K562 (cell line): Measurements from ENCODE around the gene CNIH3. TPM values are rescaled to one million over a fixed set of nuclear protein-coding genes. Genes with fewer than 3 reads are reported as not detected.

ENCODE experiments used
- ATAC-seq: fragments of 200-7000 bp; cut with Tn5 transposase; 3 replicates; pipeline ENCODE4 v1.9.1; 2020; ENCODE audit warnings: moderate library complexity
- BruUV-seq: library from RNA; stranded (reverse); fragments of 400-500 nt; replicated peaks from 2 replicates; lab custom pipeline; 2021; lab: Mats Ljungman, UMichigan
- CTCF ChIA-PET: fragments of 300-600 bp; formaldehyde crosslinking; extraction: SDS; loops from one replicate; lab custom pipeline; 2021; ENCODE audit warnings: low intra/inter-chr PET ratio; lab: Yijun Ruan, JAX
- POLR2A ChIA-PET: fragments of 300-600, 350-650 bp; sonication (Branson Sonifier 250); formaldehyde crosslinking; extraction: SDS; loops from one replicate; lab custom pipeline; 2021; ENCODE audit warnings: antibody characterized with exemption, inconsistent platforms; lab: Yijun Ruan, JAX
- DNase-seq, 4 experiments: peaks; one replicate each; pipeline versions ENCODE4 v3.0.0 to v3.0.0-alpha.2; 2011 to 2018; ENCODE audit warnings: low spot score in 3 of 4, mixed read lengths in 3 of 4; ENCODE audit errors: extremely low read depth in 1 of 4
- FAIRE-seq: peaks from 2 replicates; lab custom pipeline; 2011; peaks lifted over from hg19 to GRCh38; lab: Jason Lieb, UNC
- H2AFZ ChIP-seq: 2 replicates; pipeline ENCODE4 v1.6.0; 2011; ENCODE audit warnings: low read depth, low read length, control low read depth, inconsistent platforms
- H3K27ac ChIP-seq: fragments of 200-600 bp; 3 replicates; pipeline ENCODE4 v1.8.0; 2011; ENCODE audit warnings: low read depth, mild to moderate bottlenecking, control low read depth, inconsistent platforms, low read length, moderate library complexity, mixed read lengths; ENCODE audit errors: extremely low read depth
- H3K27me3 ChIP-seq, 2 experiments: fragments of 300-600 bp in 1 of 2; 2 replicates in 1 of 2; 3 replicates in 1 of 2; pipeline versions ENCODE4 v1.6.0 to v1.8.0; 2011; ENCODE audit warnings: inconsistent platforms in 2 of 2, low read length in 2 of 2, mild to moderate bottlenecking in 1 of 2, mixed read lengths in 1 of 2, moderate library complexity in 1 of 2; ENCODE audit not compliant: control insufficient read depth in 2 of 2, insufficient read depth in 2 of 2
- H3K36me3 ChIP-seq: fragments of 300-600 bp; 3 replicates; pipeline ENCODE4 v1.8.0; 2011; ENCODE audit warnings: mild to moderate bottlenecking, low read length, inconsistent platforms; ENCODE audit not compliant: control insufficient read depth, insufficient read depth
- H3K4me1 ChIP-seq, 2 experiments: fragments of 200-600 bp in 1 of 2; replicated peaks in 1 of 2; 2 replicates in 1 of 2; 3 replicates in 1 of 2; pipeline versions ENCODE4 v1.5.1 to v1.8.0; 2011; ENCODE audit warnings: inconsistent platforms in 2 of 2, low read length in 2 of 2, mild to moderate bottlenecking in 1 of 2, mixed read lengths in 1 of 2, moderate library complexity in 1 of 2; ENCODE audit not compliant: control insufficient read depth in 2 of 2, insufficient read depth in 2 of 2
- H3K4me2 ChIP-seq: 2 replicates; pipeline ENCODE4 v1.6.1; 2011; ENCODE audit warnings: low read length, control low read depth, inconsistent platforms, mixed read lengths; ENCODE audit not compliant: insufficient read depth
- H3K4me3 ChIP-seq: fragments of 200-600 bp; sonication (generic), shearing (Covaris generic); 2 replicates; pipeline ENCODE4 v1.5.1; 2016; ENCODE audit warnings: control low read depth, inconsistent platforms
- H3K79me2 ChIP-seq: fragments of 200-600 bp; 3 replicates; pipeline ENCODE4 v1.8.0; 2011; ENCODE audit warnings: low read length, inconsistent platforms; ENCODE audit not compliant: control insufficient read depth, insufficient read depth
- H3K9ac ChIP-seq, 2 experiments: 2 replicates each; pipeline versions ENCODE4 v1.6.0 to v1.6.1; 2011; ENCODE audit warnings: low read depth in 2 of 2, low read length in 2 of 2, control low read depth in 1 of 2, inconsistent platforms in 1 of 2, mild to moderate bottlenecking in 1 of 2, mixed read lengths in 1 of 2; ENCODE audit not compliant: insufficient read depth in 1 of 2
- H3K9me1 ChIP-seq: one replicate; pipeline ENCODE4 v1.6.0; 2011; ENCODE audit warnings: inconsistent platforms, mild to moderate bottlenecking, low read length, moderate library complexity; ENCODE audit not compliant: control insufficient read depth, insufficient read depth
- H3K9me3 ChIP-seq: replicated peaks from 2 replicates; pipeline ENCODE4 v1.5.1; 2011; ENCODE audit warnings: low read depth, low read length, inconsistent platforms; ENCODE audit not compliant: control insufficient read depth, insufficient read depth
- H4K20me1 ChIP-seq: replicated peaks from 2 replicates; pipeline ENCODE4 v1.6.1; 2011; ENCODE audit warnings: low read length, inconsistent platforms, mixed read lengths; ENCODE audit not compliant: control insufficient read depth, insufficient read depth
- BMI1 ChIP-seq: fragments of 150-350 bp; IDR thresholded peaks from 2 replicates; pipeline ENCODE4 v1.6.1; 2014; ENCODE audit warnings: low read length
- C11orf30 ChIP-seq: fragments of 450-650 bp; IDR thresholded peaks from 2 replicates; pipeline ENCODE4 v1.6.1; 2016; ENCODE audit warnings: low read depth, mild to moderate bottlenecking
- FOXA3 ChIP-seq, 2 experiments: fragments of 450-650 bp in 1 of 2; sonication (generic) in 1 of 2; formaldehyde crosslinking; IDR thresholded peaks in 1 of 2; conservative IDR thresholded peaks in 1 of 2; 2 replicates each; pipeline versions ENCODE4 v1.4.0 to v1.8.0; 2020 to 2022; ENCODE audit warnings: mild to moderate bottlenecking in 2 of 2, missing genetic modification reagents in 1 of 2
- MCM5 ChIP-seq: fragments of 450-650 bp; IDR thresholded peaks from 2 replicates; pipeline ENCODE4 v1.6.1; 2016; ENCODE audit warnings: low read depth
- SIN3B ChIP-seq: fragments of 450-650 bp; IDR thresholded peaks from 2 replicates; pipeline ENCODE4 v1.6.1; 2017; ENCODE audit warnings: low read depth, mild to moderate bottlenecking, moderate library complexity
- SMAD2 ChIP-seq: fragments of 150-350 bp; IDR thresholded peaks from 2 replicates; pipeline ENCODE4 v1.6.1; 2014; ENCODE audit warnings: low read depth, mild to moderate bottlenecking, low read length
- SMARCC2 ChIP-seq: fragments of 450-650 bp; IDR thresholded peaks from 2 replicates; pipeline ENCODE4 v1.6.1; 2017; ENCODE audit warnings: antibody characterized with exemption, moderate library complexity, mild to moderate bottlenecking, low read depth
- ZNF197 ChIP-seq: fragments of 200-800 bp; sonication (Bioruptor generic); IDR thresholded peaks from 2 replicates; pipeline ENCODE4 v1.6.1; 2016; ENCODE audit warnings: low read depth, missing genetic modification characterization, missing compliant biosample characterization
- ZNF699 ChIP-seq: fragments of 250-450 bp; sonication (Bioruptor Pico); IDR thresholded peaks from 2 replicates; pipeline ENCODE4 v1.8.0; 2021; ENCODE audit warnings: mild to moderate bottlenecking, moderate library complexity; ENCODE audit not compliant: insufficient replicate concordance
- WGBS: fragments of 100-300 bp; shearing (Covaris generic); methylation state at CpG from one replicate; pipeline ENCODE4 v1.1.6; 2016; ENCODE audit warnings: low coverage, mixed read lengths; ENCODE audit not compliant: insufficient coverage; ENCODE audit errors: missing lambda C conversion rate; 5-methylcytosine and 5-hydroxymethylcytosine counted together
- in situ Hi-C: fragments of 300-500 bp; cut with MboI; formaldehyde crosslinking; loops from 4 replicates; pipeline ENCODE4 v1.15.0; 2018; ENCODE audit warnings: inconsistent platforms, mixed read lengths
- intact Hi-C: fragments of 100-400 bp; cut with micrococcal nuclease; formaldehyde crosslinking; loops from 2 replicates; pipeline ENCODE4 v1.14.2; 2022
- polyA plus RNA-seq, 8 experiments: library from polyadenylated mRNA; depleted of rRNA in 4 of 8; stranded (reverse) in 5 of 8; unstranded in 3 of 8; fragments of >200 nt; fragmentation: Nextera tagmentation in 2 of 8; fragmentation: Illumina TruSeq in 1 of 8; extraction: Ambion mirVana in 2 of 8; extraction: Trizol in 1 of 8; gene quantifications; 2 replicates each; pipeline versions ENCODE4 v1.2.1 to v1.2.3, GENCODE V29; 2011 to 2014; ENCODE audit warnings: inconsistent platforms in 1 of 8, missing spikeins in 1 of 8
- total RNA-seq, 7 experiments: library from RNA; depleted of rRNA in 6 of 7; stranded (reverse); fragments of >200 nt in 6 of 7; fragmentation: Illumina TruSeq in 2 of 7; extraction: Trizol in 2 of 7; gene quantifications; 2 replicates each; pipeline versions ENCODE4 v1.2.1 to v1.2.3, GENCODE V29; 2011 to 2021; ENCODE audit warnings: low replicate concordance in 1 of 7
- TF ChIP-seq, protein P1 (sequence below), 2 experiments: fragments of 450-650 bp; IDR thresholded peaks; 2 replicates each; pipeline ENCODE4 v1.6.1; 2016; ENCODE audit warnings: mild to moderate bottlenecking in 2 of 2, borderline replicate concordance in 1 of 2, low read depth in 1 of 2, moderate library complexity in 1 of 2
- TF ChIP-seq, protein P2 (sequence below): fragments of 250-450 bp; sonication (Bioruptor Pico); IDR thresholded peaks from 2 replicates; pipeline ENCODE4 v1.4.0; 2020; ENCODE audit warnings: mild to moderate bottlenecking, moderate library complexity, borderline replicate concordance

The CNIH3 gene
- total and polyA plus RNA-seq, 9 of the 15 experiments (the other 6 are each of a cell fraction or from before 2014, with no cell fraction given) = 0.14 to 1.8 (median 0.79) TPM

DNA sequence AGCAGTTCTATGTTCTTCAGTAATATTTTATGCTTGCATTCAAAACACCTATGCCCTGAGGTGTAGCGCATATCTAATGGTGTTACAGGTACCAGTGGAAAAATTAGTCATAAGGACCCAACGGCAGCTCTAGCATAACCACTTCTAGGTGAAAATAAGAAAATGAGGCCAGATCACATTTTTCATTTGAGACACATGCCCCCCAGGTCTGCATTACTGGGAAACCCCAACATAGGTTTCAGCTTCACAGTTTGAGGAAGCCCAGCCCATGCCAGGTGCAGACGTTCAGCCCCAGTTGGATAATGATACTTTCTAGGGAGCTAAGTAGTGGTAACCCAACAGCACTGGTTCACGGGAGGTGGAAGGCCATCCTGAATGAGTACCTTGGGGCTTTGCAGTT, 129.8 kb downstream of the CNIH3 start:
- in situ Hi-C loops = no loop called here
- H3K9ac ChIP-seq = no peak overlapping the region
- no peaks in the 10 kb centered on the region for H3K36me3 ChIP-seq
- H3K9me3 ChIP-seq = no peaks in the 10 kb centered on the region
- CTCF ChIA-PET = no interaction called here
- H3K27me3 ChIP-seq = peaks cover 6 to 38% of the 10 kb centered on the region in 2 experiments; a peak in 4 of 5 replicates
- ATAC-seq (no peak), DNase-seq (no peak), FAIRE-seq (no peak)
- no peak overlapping the region for H2AFZ ChIP-seq
- H3K4me1 ChIP-seq = no peaks in the 10 kb centered on the region
- H3K9me1 ChIP-seq = no peaks in the 10 kb centered on the region
- TF ChIP-seq SMAD2 (no peak), ZNF197 (no peak), SMARCC2 (no peak), FOXA3 (CRISPR knock-in tag; conservative IDR thresholded peaks at IDR 0.05 in 1 of 2, IDR thresholded peaks at IDR 0.05 in 1 of 2) (no peak), SIN3B (no peak), MCM5 (no peak), C11orf30 (no peak), ZNF699 (no peak), BMI1 (no peak)
- TF ChIP-seq, protein P1, sequence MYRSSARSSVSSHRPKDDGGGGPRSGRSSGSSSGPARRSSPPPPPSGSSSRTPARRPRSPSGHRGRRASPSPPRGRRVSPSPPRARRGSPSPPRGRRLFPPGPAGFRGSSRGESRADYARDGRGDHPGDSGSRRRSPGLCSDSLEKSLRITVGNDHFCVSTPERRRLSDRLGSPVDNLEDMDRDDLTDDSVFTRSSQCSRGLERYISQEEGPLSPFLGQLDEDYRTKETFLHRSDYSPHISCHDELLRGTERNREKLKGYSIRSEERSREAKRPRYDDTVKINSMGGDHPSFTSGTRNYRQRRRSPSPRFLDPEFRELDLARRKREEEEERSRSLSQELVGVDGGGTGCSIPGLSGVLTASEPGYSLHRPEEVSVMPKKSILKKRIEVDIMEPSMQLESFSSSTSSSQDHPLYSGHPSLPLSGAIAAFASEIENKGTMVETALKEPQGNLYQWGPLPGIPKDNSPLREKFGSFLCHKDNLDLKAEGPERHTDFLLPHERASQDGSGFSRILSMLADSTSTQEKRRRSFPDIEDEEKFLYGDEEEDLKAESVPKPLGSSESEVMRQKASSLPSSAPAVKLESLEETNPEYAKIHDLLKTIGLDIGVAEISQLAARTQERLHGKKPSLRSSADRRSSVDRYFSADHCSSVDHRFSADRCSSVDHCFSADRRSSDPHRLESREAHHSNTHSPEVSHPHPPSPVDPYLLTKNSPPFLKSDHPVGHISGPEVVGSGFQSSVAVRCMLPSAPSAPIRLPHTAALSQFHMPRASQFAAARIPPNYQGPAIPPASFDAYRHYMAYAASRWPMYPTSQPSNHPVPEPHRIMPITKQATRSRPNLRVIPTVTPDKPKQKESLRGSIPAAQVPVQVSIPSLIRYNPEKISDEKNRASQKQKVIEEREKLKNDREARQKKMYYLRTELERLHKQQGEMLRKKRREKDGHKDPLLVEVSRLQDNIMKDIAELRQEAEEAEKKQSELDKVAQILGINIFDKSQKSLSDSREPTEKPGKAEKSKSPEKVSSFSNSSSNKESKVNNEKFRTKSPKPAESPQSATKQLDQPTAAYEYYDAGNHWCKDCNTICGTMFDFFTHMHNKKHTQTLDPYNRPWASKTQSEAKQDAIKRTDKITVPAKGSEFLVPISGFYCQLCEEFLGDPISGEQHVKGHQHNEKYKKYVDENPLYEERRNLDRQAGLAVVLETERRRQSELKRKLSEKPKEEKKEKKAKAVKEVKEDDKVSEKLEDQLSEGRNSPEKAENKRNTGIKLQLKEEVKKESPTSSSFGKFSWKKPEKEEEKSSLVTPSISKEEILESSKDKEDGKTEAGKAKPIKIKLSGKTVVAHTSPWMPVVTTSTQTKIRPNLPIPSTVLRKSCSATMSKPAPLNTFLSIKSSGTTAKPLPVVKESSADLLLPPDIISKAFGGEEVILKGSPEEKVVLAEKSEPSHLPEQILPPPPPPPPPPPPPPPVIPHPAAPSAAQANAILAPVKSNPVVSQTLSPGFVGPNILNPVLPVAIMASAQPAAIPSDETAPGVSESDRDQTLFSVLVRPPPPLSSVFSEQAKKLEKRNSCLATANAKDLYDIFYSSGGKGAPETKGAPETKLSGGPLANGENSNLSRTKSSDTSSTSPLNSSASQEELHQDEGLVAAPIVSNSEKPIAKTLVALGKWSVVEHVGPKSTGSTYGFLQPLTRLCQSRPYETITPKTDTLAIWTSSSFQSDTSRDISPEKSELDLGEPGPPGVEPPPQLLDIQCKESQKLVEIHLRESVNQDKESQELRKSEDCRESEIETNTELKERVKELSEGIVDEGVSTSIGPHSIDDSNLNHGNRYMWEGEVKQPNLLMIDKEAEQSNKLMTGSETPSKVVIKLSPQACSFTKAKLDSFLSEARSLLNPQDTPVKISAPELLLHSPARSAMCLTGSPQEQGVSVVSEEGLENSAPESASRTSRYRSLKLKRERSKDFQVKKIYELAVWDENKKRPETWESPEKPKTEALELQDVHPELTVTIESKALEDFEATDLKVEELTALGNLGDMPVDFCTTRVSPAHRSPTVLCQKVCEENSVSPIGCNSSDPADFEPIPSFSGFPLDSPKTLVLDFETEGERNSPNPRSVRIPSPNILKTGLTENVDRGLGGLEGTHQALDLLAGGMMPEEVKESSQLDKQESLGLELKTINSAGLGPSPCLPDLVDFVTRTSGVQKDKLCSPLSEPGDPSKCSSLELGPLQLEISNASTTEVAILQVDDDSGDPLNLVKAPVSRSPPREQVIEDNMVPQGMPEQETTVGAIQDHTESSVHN (IDR thresholded peaks at IDR 0.05; ENCODE audit: borderline replicate concordance in 1 of 2, low read depth in 1 of 2) = no peak
- TF ChIP-seq, protein P2, sequence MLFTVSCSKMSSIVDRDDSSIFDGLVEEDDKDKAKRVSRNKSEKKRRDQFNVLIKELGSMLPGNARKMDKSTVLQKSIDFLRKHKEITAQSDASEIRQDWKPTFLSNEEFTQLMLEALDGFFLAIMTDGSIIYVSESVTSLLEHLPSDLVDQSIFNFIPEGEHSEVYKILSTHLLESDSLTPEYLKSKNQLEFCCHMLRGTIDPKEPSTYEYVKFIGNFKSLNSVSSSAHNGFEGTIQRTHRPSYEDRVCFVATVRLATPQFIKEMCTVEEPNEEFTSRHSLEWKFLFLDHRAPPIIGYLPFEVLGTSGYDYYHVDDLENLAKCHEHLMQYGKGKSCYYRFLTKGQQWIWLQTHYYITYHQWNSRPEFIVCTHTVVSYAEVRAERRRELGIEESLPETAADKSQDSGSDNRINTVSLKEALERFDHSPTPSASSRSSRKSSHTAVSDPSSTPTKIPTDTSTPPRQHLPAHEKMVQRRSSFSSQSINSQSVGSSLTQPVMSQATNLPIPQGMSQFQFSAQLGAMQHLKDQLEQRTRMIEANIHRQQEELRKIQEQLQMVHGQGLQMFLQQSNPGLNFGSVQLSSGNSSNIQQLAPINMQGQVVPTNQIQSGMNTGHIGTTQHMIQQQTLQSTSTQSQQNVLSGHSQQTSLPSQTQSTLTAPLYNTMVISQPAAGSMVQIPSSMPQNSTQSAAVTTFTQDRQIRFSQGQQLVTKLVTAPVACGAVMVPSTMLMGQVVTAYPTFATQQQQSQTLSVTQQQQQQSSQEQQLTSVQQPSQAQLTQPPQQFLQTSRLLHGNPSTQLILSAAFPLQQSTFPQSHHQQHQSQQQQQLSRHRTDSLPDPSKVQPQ (CRISPR knock-in tag) = no peak
- POLR2A ChIA-PET = interaction anchor here (0.8 kb wide), 1 partner anchor 12 kb away, joined by 3 read pairs; no protein-coding TSS in a partner anchor
- WGBS = 1% methylated on average over 4 of the region's 4 CpGs
- no peaks in the 10 kb centered on the region for H3K79me2 ChIP-seq
- H3K27ac ChIP-seq = no peak overlapping the region
- BruUV-seq = no TSS peak
- intact Hi-C loops = no loop called here
- no peak overlapping the region for H3K4me2 ChIP-seq
- H4K20me1 ChIP-seq = no peaks in the 10 kb centered on the region; the same call in 1 of the 2 replicates
- H3K4me3 ChIP-seq = no peak overlapping the region
